ENCODE data around the gene LRRC75B.

The LRRC75B gene

DNA sequence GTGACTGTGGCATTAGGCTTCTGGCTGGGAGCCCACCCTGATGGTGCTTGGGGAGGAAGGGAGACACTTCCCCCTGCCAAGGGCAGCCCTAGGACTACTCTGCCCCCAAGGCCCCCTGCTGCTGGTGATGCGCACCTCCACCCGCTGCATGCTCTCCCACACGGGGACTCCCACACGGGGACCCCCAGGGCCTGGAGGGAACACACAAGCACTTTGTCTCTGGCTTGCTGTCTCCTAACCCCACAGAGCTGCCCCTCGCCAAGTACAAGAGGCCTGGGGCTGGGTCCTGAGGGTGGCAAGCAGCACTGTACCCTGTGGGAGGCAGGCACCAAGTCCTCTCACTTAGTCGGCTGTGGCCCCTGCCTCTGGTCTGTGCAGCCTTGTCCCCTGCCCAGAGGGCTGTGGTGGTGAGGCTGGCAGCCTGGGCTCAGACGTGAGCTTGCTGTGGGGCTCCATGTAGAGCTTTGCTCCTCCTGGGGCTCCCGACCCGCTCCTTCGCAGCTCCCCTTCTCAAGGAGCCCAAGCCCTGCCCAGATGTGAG is 7.9 kb downstream of the LRRC75B start:
- no peaks in the 10 kb centered on the region for H3K36me3 ChIP-seq (ENCODE audit: insufficient read depth, low read length)
- H3K9me3 ChIP-seq (ENCODE audit: control insufficient read depth, insufficient read depth, low read length), result no peaks in the 10 kb centered on the region
- no peaks in the 10 kb centered on the region for H3K4me1 ChIP-seq (ENCODE audit: insufficient read depth, low read length)
- no peak overlapping the region for H3K9ac ChIP-seq (ENCODE audit: low read depth, low read length)

GRCh38 chr22:24584166-24584790 is 8.6 kb downstream of the LRRC75B start:
- Histone ChIP-seq H3K9me3 (ENCODE audit: control insufficient read depth, insufficient read depth, low read length) (no peaks in the 10 kb centered on the region), H3K9ac (ENCODE audit: low read depth, low read length) (no peak overlapping the region), H3K36me3 (ENCODE audit: insufficient read depth, low read length) (no peaks in the 10 kb centered on the region), H3K4me1 (ENCODE audit: insufficient read depth, low read length) (no peaks in the 10 kb centered on the region)

DNA sequence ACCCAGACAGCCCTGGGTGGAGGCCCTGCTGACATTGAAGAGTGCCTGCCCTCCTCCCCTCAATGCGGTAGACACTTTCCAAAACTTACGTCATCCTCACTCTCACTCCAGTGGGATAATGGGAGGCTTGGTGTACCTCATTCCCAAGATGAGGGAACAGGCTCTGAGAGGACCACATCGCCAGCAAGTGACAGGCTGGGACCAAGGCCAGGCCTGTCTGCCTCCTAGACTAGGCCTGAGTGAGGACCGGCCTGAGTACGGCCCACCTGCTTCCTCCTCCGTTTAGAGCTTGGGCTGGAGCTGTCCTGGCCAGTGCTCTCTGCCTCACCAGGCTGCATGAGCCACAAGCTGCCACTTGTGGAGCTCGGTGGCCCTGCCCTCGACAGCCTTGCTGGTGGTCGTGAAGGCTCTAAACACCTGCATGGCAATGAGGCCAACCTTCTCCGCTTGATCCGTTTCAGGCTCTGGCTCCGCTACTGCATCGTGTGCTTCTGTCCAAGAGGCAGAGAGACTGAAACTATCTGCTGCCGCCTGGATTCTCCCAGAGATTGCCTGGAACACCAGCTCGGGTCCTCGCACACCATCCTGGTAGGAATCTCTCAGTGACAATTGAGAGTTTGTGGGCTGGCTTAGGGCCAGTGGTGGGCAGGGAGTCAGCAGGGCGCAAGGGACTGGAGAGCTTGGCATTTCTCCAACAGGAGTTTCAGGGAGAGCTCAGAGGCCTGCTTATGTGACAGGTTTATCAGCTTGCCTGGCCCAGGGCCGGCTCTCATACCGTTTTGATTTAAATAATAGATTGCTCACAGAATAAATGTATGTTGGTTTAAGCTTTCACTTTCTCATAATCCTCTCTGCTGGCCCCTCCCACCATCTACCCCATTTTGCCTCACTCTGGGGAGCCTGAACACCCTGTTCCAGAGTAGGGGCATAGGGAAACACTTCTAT is 9.4 kb downstream of the LRRC75B start:
- Histone ChIP-seq H3K9me3 (ENCODE audit: control insufficient read depth, insufficient read depth, low read length) (no peaks in the 10 kb centered on the region), H3K36me3 (ENCODE audit: insufficient read depth, low read length) (no peaks in the 10 kb centered on the region), H3K9ac (ENCODE audit: low read depth, low read length) (no peak overlapping the region), H3K4me1 (ENCODE audit: insufficient read depth, low read length) (no peaks in the 10 kb centered on the region)

GRCh38 chr22:24582056-24582814 is 10.6 kb downstream of the LRRC75B start:
- Histone ChIP-seq H3K9ac (ENCODE audit: low read depth, low read length) (no peak overlapping the region), H3K9me3 (ENCODE audit: control insufficient read depth, insufficient read depth, low read length) (no peaks in the 10 kb centered on the region), H3K4me1 (ENCODE audit: insufficient read depth, low read length) (no peaks in the 10 kb centered on the region), H3K36me3 (ENCODE audit: insufficient read depth, low read length) (no peaks in the 10 kb centered on the region)

DNA sequence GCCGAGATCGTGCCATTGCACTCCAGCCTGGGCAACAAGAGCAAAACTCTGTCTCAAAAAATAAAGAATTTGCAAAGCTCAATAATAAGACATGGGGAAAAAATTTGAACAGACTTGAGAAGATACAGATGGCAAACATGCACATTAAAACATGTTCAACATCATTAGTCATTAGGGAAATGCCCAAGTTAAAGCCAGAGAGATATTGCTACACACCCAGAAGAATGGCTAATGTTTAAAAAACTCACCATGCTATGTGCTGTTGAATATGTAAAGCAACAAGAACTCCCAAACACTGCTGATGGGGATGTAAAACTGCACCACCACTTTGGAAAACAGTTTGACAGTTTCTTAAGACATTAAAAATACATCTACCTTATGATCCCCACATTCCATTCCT is 12.6 kb downstream of the LRRC75B start:
- Histone ChIP-seq H3K36me3 (ENCODE audit: insufficient read depth, low read length) (peaks cover 3% of the 10 kb centered on the region; the same call in 1 of the 2 replicates), H3K9me3 (ENCODE audit: control insufficient read depth, insufficient read depth, low read length) (no peaks in the 10 kb centered on the region), H3K9ac (ENCODE audit: low read depth, low read length) (no peak overlapping the region), H3K4me1 (ENCODE audit: insufficient read depth, low read length) (no peaks in the 10 kb centered on the region)

- Histone ChIP-seq H3K9me3 (ENCODE audit: control insufficient read depth, insufficient read depth, low read length) (no peaks in the 10 kb centered on the region), H3K9ac (ENCODE audit: low read depth, low read length) (no peak overlapping the region), H3K4me1 (ENCODE audit: insufficient read depth, low read length) (no peaks in the 10 kb centered on the region), H3K36me3 (ENCODE audit: insufficient read depth, low read length) (peaks cover 12% of the 10 kb centered on the region)
Observed at GRCh38 chr22:24579258-24579601, 13.6 kb downstream of the LRRC75B start.

GRCh38 chr22:24578355-24579257 is 14.3 kb downstream of the LRRC75B start:
- no peaks in the 10 kb centered on the region for H3K9me3 ChIP-seq (ENCODE audit: control insufficient read depth, insufficient read depth, low read length)
- H3K9ac ChIP-seq (ENCODE audit: low read depth, low read length), result no peak overlapping the region
- H3K4me1 ChIP-seq (ENCODE audit: insufficient read depth, low read length), result no peaks in the 10 kb centered on the region
- H3K36me3 ChIP-seq (ENCODE audit: insufficient read depth, low read length), result peaks cover 17% of the 10 kb centered on the region

GRCh38 chr22:24576778-24577177 is 16.1 kb downstream of the LRRC75B start:
- Histone ChIP-seq H3K4me1 (ENCODE audit: insufficient read depth, low read length) (no peaks in the 10 kb centered on the region), H3K9me3 (ENCODE audit: control insufficient read depth, insufficient read depth, low read length) (no peaks in the 10 kb centered on the region; the same call in 1 of the 2 replicates), H3K36me3 (ENCODE audit: insufficient read depth, low read length) (peaks cover 33% of the 10 kb centered on the region), H3K9ac (ENCODE audit: low read depth, low read length) (no peak overlapping the region)

- Histone ChIP-seq H3K4me1 (ENCODE audit: insufficient read depth, low read length) (no peaks in the 10 kb centered on the region), H3K36me3 (ENCODE audit: insufficient read depth, low read length) (peaks cover 43% of the 10 kb centered on the region), H3K9me3 (ENCODE audit: control insufficient read depth, insufficient read depth, low read length) (no peaks in the 10 kb centered on the region; the same call in 1 of the 2 replicates), H3K9ac (ENCODE audit: low read depth, low read length) (no peak overlapping the region)
Observed at GRCh38 chr22:24571266-24571665, 21.6 kb downstream of the LRRC75B start.

- no peak overlapping the region for H3K9ac ChIP-seq (ENCODE audit: low read depth, low read length)
- H3K4me1 ChIP-seq (ENCODE audit: insufficient read depth, low read length), result no peaks in the 10 kb centered on the region
- H3K36me3 ChIP-seq (ENCODE audit: insufficient read depth, low read length), result peaks cover 19% of the 10 kb centered on the region
- H3K9me3 ChIP-seq (ENCODE audit: control insufficient read depth, insufficient read depth, low read length), result no peaks in the 10 kb centered on the region
Observed at GRCh38 chr22:24567668-24568067, 25.2 kb downstream of the LRRC75B start.

GRCh38 chr22:24566899-24567511 is 25.9 kb downstream of the LRRC75B start:
- Histone ChIP-seq H3K9me3 (ENCODE audit: control insufficient read depth, insufficient read depth, low read length) (no peaks in the 10 kb centered on the region), H3K36me3 (ENCODE audit: insufficient read depth, low read length) (peaks cover 14% of the 10 kb centered on the region), H3K4me1 (ENCODE audit: insufficient read depth, low read length) (no peaks in the 10 kb centered on the region), H3K9ac (ENCODE audit: low read depth, low read length) (no peak overlapping the region)

DNA sequence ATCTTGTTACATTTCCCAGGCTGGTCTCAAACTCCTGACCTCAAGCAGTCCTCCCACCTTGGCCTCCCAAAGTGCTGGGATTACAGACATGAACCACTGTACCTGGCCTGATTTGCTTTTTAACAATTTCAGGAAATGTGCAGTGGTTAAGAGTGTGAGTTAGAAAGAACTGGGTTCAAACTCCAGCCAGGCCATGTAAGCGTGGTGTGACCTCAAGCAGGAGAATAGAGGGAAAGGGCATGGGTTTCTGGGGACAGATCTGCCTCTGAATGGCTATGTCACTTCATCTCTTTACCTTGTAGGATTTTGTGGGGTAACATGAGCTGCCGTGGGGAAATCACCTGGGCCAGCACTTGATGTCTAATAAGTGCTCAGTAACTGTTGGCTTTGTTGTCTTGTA is 27.8 kb downstream of the LRRC75B start:
- H3K9ac ChIP-seq (ENCODE audit: low read depth, low read length), result no peak overlapping the region
- no peaks in the 10 kb centered on the region for H3K4me1 ChIP-seq (ENCODE audit: insufficient read depth, low read length)
- H3K9me3 ChIP-seq (ENCODE audit: control insufficient read depth, insufficient read depth, low read length), result no peaks in the 10 kb centered on the region
- peaks cover 17% of the 10 kb centered on the region for H3K36me3 ChIP-seq (ENCODE audit: insufficient read depth, low read length)

- Histone ChIP-seq H3K4me1 (ENCODE audit: insufficient read depth, low read length) (no peaks in the 10 kb centered on the region), H3K36me3 (ENCODE audit: insufficient read depth, low read length) (peaks cover 20% of the 10 kb centered on the region), H3K9ac (ENCODE audit: low read depth, low read length) (no peak overlapping the region)
Observed at GRCh38 chr22:24564376-24565058, 28.4 kb downstream of the LRRC75B start.

More at GRCh38 chr22:24564376-24565058, 28.4 kb downstream of the LRRC75B start:
- no peaks in the 10 kb centered on the region for H3K9me3 ChIP-seq (ENCODE audit: control insufficient read depth, insufficient read depth, low read length)

Data from ES-I3 (cell line).